PC-9 (cell line): ENCODE measurements around the gene MECP2. TPM values are rescaled to one million over a fixed set of nuclear protein-coding genes. Genes with fewer than 3 reads are reported as not detected.

Experiments used
- BruUV-seq: library from RNA; stranded (reverse); fragments of 400-500 nt; replicated peaks from 2 replicates; lab custom pipeline; 2021; lab: Mats Ljungman, UMichigan
- CTCF ChIA-PET: fragments of 300-600 bp; sonication (Branson Sonifier 250); formaldehyde crosslinking; loops from one replicate; lab custom pipeline; 2022; ENCODE audit warnings: antibody characterized with exemption; lab: Charles Lee
- POLR2A ChIA-PET: fragments of 300-600 bp; sonication (Branson Sonifier 250); formaldehyde crosslinking; loops from one replicate; lab custom pipeline; 2022; ENCODE audit warnings: antibody characterized with exemption; ENCODE audit not compliant: unreplicated experiment; lab: Charles Lee
- DNase-seq, 2 experiments: peaks; one replicate each; pipeline versions ENCODE4 v3.0.0 to v3.0.0-alpha.2; 2015 to 2022; ENCODE audit warnings: mixed read lengths in 1 of 2
- H2AFZ ChIP-seq: fragments of 200-600 bp; sonication (generic); 2 replicates; pipeline ENCODE4 v1.8.1; 2017; ENCODE audit warnings: antibody characterized with exemption
- H3F3A ChIP-seq: fragments of 200-600 bp; sonication (generic); 2 replicates; pipeline ENCODE4 v1.8.1; 2017; ENCODE audit warnings: antibody characterized with exemption, mild to moderate bottlenecking, low read depth; ENCODE audit not compliant: insufficient read depth
- H3K27ac ChIP-seq: fragments of 200-600 bp; sonication (generic); 2 replicates; pipeline ENCODE4 v1.6.1; 2016; ENCODE audit warnings: mixed run types
- H3K27me3 ChIP-seq: fragments of 200-600 bp; sonication (generic); 2 replicates; pipeline ENCODE4 v1.6.1; 2016; ENCODE audit warnings: low read depth, mixed run types; ENCODE audit not compliant: insufficient read depth
- H3K36me3 ChIP-seq: fragments of 200-600 bp; sonication (generic); 2 replicates; pipeline ENCODE4 v1.6.1; 2016; ENCODE audit warnings: low read depth, mixed run types
- H3K4me1 ChIP-seq: fragments of 200-600 bp; sonication (generic); replicated peaks from 2 replicates; pipeline ENCODE4 v1.6.1; 2016; ENCODE audit warnings: mixed run types; ENCODE audit not compliant: insufficient read depth
- H3K4me2 ChIP-seq: fragments of 200-600 bp; sonication (generic); 2 replicates; pipeline ENCODE4 v1.6.1; 2017; ENCODE audit warnings: mixed run types
- H3K4me3 ChIP-seq: fragments of 200-600 bp; sonication (generic); 2 replicates; pipeline ENCODE4 v1.6.1; 2016; ENCODE audit warnings: mixed run types
- H3K79me2 ChIP-seq: fragments of 200-600 bp; sonication (generic); 2 replicates; pipeline ENCODE4 v1.6.1; 2017; ENCODE audit warnings: low read depth, mixed run types
- H3K9me2 ChIP-seq: fragments of 200-600 bp; sonication (generic); 2 replicates; pipeline ENCODE4 v1.8.1; 2017; ENCODE audit warnings: mild to moderate bottlenecking; ENCODE audit not compliant: insufficient read depth
- H3K9me3 ChIP-seq: fragments of 200-600 bp; sonication (generic); 2 replicates; pipeline ENCODE4 v1.8.1; 2016; ENCODE audit warnings: low read depth; ENCODE audit not compliant: insufficient read depth
- H4K20me1 ChIP-seq: fragments of 200-600 bp; sonication (generic); 2 replicates; pipeline ENCODE4 v1.8.1; 2017; ENCODE audit not compliant: insufficient read depth
- CTCF ChIP-seq: fragments of 200-600 bp; sonication (generic); conservative IDR thresholded peaks from 2 replicates; pipeline ENCODE4 v1.6.1; 2017; ENCODE audit warnings: mixed run types, antibody characterized with exemption, mild to moderate bottlenecking, moderate library complexity
- EZH2 ChIP-seq: fragments of 200-600 bp; sonication (generic); IDR thresholded peaks from 2 replicates; pipeline ENCODE4 v1.8.0; 2017; ENCODE audit warnings: antibody characterized with exemption, low read depth
- intact Hi-C: fragments of 100-400 bp; cut with micrococcal nuclease; formaldehyde crosslinking; loops from one replicate; pipeline ENCODE4 v1.10.0; 2022; ENCODE audit not compliant: unreplicated experiment
- total RNA-seq: library from RNA; stranded (reverse); gene quantifications from 2 replicates; pipeline ENCODE4 v1.2.3, GENCODE V29; 2021

Gene MECP2
- total RNA-seq, 1 experiment from 2014 or later, result 85.6 TPM

- no peak overlapping the region for H3K27ac ChIP-seq
- no peaks in the 10 kb centered on the region for H3K9me3 ChIP-seq
- no peaks in the 10 kb centered on the region; the same call in 1 of the 2 replicates for H3K36me3 ChIP-seq
- no peak overlapping the region for H2AFZ ChIP-seq
- peaks cover 20% of the 10 kb centered on the region for H3F3A ChIP-seq
- ChIA-PET CTCF (no interaction called here), POLR2A (no interaction called here)
- peaks cover 17% of the 10 kb centered on the region for H4K20me1 ChIP-seq
- intact Hi-C loops, result no loop called here
- no peak overlapping the region for H3K4me2 ChIP-seq
- DNase-seq, result no peak
- BruUV-seq, result no TSS peak
- H3K9me2 ChIP-seq, result no peaks in the 10 kb centered on the region
- peaks cover 82% of the 10 kb centered on the region for H3K79me2 ChIP-seq
- H3K4me1 ChIP-seq, result peaks cover 20% of the 10 kb centered on the region
- H3K4me3 ChIP-seq, result no peak overlapping the region
- no peak for TF ChIP-seq CTCF
- H3K27me3 ChIP-seq, result no peaks in the 10 kb centered on the region
These were observed 25.3 kb downstream of the MECP2 start for GRCh38 chrX:154072192-154072591.

GRCh38 chrX:154068560-154068959 lies 29.0 kb downstream of the MECP2 start:
- TF ChIP-seq EZH2, result no peak
- no peak for TF ChIP-seq CTCF
- DNase-seq, result no peak
- Histone ChIP-seq H3K27ac (no peak overlapping the region), H3K4me2 (no peak overlapping the region), H3F3A (peaks cover under 1% of the 10 kb centered on the region; the same call in 1 of the 2 replicates), H3K79me2 (peaks cover 73% of the 10 kb centered on the region), H3K9me3 (no peaks in the 10 kb centered on the region), H3K4me3 (no peak overlapping the region), H3K36me3 (no peaks in the 10 kb centered on the region; the same call in 1 of the 2 replicates), H3K9me2 (no peaks in the 10 kb centered on the region), H4K20me1 (peaks cover 15% of the 10 kb centered on the region; the same call in 1 of the 2 replicates), H2AFZ (no peak overlapping the region), H3K4me1 (peaks cover under 1% of the 10 kb centered on the region; the same call in 1 of the 2 replicates), H3K27me3 (no peaks in the 10 kb centered on the region)
- CTCF ChIA-PET, result no interaction called here
- no TSS peak for BruUV-seq
- intact Hi-C loops, result no loop called here
- POLR2A ChIA-PET, result no interaction called here

- H3K27ac ChIP-seq, result no peak overlapping the region
- TF ChIP-seq EZH2, result no peak
- TF ChIP-seq CTCF, result no peak
- H3K36me3 ChIP-seq, result no peaks in the 10 kb centered on the region
- BruUV-seq, result no TSS peak
- ChIA-PET CTCF (no interaction called here), POLR2A (no interaction called here)
- DNase-seq, result no peak
- no peaks in the 10 kb centered on the region for H3F3A ChIP-seq
- H3K4me2 ChIP-seq, result no peak overlapping the region
- no peaks in the 10 kb centered on the region for H3K9me3 ChIP-seq
- H3K9me2 ChIP-seq, result no peaks in the 10 kb centered on the region
- peaks cover 52% of the 10 kb centered on the region for H3K79me2 ChIP-seq
- H3K4me3 ChIP-seq, result no peak overlapping the region
- no peaks in the 10 kb centered on the region for H3K27me3 ChIP-seq
- H2AFZ ChIP-seq, result no peak overlapping the region
- intact Hi-C loops, result no loop called here
- peaks cover 3% of the 10 kb centered on the region; the same call in 1 of the 2 replicates for H4K20me1 ChIP-seq
- H3K4me1 ChIP-seq, result no peaks in the 10 kb centered on the region
These were observed 32.7 kb downstream of the MECP2 start for GRCh38 chrX:154064637-154065435.
